NCI-H1092 (cell line): Measurements from ENCODE around the gene NAXE.
"Not testable (repeated sequence)": the region's sequence is repeated elsewhere in the genome, so short reads cannot be mapped to it uniquely, and the experiment has no call there.

ENCODE experiments used
- DNase-seq: peaks from one replicate; lab custom pipeline; 2025; lab: John Stamatoyannopoulos, UW

The NAXE gene

DNA sequence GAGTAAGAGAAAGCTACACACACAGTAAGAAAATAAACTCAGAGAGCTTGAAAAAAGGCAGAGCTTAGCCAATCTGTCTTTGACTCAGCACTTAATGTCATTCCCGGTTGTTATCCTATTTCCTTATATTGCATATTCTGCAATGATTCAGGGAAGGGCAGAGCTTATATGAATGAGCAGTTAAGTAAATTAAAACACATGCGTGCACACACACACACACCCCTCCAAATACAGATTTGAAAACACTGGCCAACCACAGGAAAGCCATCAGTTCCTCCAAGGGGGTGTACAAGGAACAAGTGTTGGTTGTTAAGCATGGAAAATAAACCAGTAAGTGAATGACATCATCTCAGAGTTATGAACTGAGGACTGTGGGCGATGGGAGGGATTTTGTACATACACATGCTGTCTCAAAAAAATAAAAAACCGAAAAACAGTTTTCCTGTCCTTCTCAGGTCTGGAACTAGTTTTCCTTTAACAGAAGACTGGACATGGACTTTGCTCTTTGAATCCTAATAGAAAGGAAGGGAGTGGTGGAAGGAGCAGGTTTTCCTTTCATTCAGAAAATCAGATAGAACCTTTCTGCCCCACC lies 20.2 kb upstream of the NAXE start:
- no peak for DNase-seq

DNA sequence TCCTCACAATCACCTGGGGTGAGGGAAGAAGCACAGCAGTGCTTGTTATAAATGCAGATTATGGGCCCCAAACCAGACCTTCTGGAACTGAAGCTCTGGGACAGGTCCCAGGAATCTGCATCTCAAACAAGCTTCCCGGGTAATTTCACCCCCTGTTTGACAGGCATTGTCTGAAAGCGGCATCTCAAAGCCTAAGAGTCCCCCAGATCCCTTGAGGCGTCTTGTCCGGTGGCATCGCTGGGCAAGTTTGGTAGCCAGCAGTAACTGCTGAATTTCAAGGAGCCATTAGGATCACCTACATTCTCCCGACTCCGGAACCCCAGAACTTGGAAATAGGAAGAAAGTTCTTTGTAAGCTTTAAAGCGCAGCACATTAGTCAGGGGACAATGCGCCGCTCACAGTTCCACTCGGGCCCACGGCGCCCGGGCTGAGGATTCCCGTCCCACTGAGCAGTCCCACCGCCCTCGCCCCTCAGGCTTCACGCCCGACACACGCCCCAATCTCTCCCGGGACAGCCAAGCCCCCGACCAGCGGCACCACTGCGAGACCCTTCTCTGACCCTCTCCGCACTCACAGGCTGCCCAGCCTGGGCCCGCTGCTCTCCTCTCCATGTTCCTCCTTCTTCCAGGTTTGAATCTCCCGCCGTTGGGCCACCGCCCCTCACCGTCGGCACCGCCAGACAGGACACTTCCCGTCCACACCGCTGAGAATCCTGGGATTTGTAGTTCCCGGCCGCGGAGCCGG lies 19.5 kb upstream of the NAXE start, which contains the start of gene IQGAP3:
TSS of gene IQGAP3 (minus strand) at position 647 of the 744 bp plus-strand sequence. CDS start at position 611, 36 bp downstream.
- DNase-seq = peak; percentile 72

DNA sequence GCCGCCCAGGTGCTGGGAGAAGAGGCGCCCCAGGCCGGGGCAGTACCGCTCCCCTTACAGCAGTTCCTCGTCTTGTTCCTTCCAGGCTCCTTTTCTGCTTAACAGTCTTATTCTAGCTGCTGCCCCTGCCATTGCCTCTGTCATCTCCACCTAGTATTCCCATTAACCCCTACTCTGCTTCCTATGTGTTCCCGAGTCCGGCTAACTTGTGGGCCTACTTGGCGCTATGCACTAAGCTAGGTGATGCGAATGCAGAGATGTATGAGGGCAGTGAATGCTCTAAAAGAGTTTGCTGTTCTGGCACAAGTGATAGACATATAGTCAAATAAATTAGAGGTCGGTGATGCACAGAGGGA lies 18.9 kb upstream of the NAXE start:
- no peak for DNase-seq

DNA sequence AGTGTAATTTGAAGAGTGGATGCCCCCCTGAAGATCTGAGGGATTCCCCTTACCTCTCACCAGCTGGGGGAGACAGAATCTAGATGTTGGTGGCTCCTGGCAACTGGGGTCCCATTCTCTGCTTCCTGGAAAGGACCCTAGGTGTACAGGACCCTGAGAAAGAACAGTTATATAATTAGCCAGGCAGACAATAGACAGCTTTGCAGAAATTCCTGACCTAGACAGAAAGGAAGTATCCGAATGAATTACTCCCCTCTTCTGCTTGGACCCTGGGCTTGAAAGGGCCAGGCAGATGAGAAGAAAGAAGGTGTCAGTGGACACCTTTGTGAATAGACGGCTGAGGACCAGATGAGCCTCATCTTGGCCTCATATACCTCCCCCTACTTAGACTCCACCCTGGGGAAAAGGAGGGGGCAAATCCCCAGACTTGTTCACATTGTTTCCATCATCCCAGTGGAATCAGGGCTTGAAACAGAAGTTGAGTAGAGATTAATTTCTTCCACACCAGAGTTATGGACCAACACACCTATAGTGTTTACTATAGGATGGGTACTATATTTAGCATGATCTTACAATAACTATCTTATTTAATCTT lies 17.4 kb upstream of the NAXE start:
- DNase-seq = no peak

- DNase-seq = no peak
Measured at GRCh38 chr1:156577550-156577949, 14.0 kb upstream of the NAXE start.

- DNase-seq = no peak
Measured at GRCh38 chr1:156578055-156578454, 13.5 kb upstream of the NAXE start.

- no peak for DNase-seq
Measured at GRCh38 chr1:156579472-156579871, 12.1 kb upstream of the NAXE start, which contains the start of gene TTC24. TTC24 (plus strand) TSS chr1:156579723; CDS start chr1:156581365, 1,642 bp downstream.

DNA sequence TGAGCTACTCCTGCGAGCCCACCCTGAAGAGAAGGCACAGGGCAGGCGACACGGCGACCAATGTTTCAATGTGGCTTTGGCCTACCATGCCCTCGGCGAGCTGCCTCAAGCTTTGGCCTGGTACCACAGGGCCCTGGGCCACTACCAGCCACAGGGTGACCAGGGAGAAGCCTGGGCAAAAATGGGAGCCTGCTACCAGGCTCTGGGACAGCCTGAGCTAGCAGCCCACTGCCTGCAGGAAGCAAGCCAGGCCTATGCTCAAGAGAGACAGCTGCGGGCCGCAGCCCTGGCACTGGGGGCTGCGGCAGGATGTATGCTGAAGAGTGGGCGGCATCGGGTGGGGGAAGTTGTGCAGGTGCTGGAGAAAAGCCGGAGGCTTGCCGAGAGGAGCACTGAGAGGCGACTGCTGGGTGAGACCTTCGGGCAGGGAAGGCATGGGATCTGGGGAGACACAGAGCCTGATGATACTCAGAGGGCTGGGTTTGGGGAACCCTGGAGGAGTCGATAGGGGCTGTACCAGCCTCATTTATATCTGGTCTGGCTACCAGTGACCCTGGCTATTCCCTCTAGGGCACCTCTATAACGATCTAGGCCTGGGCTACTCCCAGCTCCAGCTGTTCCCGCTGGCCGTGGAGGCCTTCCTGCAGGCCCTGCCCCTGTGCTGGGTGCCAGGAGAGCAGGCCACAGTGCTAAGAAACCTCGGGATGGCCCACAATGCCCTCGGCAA lies 9.8 kb upstream of the NAXE start:
- no peak for DNase-seq

- DNase-seq = no peak
Measured at GRCh38 chr1:156582388-156583017, 9.1 kb upstream of the NAXE start.

- DNase-seq = peak; percentile 73
Measured at GRCh38 chr1:156583821-156584622, 7.6 kb upstream of the NAXE start.

DNA sequence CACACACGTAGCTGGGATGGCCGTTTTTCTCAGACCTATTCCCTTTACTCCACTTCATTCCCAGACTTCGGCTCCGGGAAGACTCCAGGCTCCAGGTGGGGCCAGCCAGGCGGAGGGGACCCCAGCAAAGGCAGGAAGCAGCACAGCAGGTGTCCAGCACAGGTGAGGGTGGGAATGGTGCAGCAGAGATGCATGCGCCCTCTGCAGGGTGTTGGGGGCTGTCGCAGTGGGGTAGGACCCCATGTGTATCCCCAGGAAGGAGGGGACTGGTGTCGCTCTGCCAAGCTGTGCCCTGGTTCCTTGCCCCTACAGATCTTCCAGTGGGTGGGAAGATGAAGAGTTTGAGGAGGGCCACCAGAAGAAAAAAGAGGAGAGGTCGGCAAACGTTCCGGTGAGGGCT lies 6.8 kb upstream of the NAXE start:
- no peak for DNase-seq

DNA sequence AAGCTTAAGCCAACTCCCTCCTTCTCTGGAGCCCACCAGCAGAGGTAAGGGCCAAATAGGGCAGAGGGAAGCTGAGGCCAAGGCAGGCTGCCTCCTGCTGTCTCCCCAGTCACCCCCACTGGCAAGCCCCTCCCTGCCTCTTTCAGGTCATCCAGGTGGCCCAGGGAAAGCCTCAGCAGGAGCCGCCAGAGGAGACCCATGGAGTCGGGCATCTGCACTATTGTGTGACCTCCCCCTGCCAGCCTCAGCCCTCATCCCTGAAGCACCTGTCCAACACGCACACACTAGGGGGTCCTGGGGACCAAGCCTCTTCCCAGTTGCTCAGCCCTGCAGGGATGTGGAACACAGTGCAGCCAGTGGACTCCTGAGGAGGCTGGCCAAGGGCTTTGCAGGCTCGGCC lies 5.3 kb upstream of the NAXE start:
- no peak for DNase-seq

DNA sequence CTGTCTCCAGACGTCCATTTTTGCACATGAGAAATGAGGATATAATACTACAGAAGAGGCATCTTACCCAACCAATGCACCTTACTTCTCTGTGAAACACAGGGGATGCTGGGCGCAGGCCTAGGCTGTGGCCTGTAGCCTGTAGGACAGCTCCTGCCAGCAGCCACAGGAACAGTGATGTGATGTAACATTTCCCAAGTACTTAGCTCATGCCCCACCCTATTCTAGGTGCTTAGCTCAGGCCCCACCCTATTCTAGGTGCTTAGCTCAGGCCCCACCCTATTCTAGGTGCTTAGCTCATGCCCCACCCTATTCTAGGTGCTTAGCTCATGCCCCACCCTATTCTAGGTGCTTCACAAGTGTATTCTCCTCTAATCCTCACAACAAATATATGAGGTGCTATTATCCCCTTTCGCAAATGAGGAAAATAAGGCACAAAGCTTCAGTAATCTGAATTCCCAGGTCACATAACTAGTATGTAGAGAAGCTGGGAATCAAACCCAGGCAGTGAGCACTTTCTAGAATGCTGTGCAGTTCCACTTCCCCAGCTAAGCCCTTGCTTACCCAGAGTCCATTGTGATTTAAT lies 4.6 kb upstream of the NAXE start:
- no peak for DNase-seq

DNA sequence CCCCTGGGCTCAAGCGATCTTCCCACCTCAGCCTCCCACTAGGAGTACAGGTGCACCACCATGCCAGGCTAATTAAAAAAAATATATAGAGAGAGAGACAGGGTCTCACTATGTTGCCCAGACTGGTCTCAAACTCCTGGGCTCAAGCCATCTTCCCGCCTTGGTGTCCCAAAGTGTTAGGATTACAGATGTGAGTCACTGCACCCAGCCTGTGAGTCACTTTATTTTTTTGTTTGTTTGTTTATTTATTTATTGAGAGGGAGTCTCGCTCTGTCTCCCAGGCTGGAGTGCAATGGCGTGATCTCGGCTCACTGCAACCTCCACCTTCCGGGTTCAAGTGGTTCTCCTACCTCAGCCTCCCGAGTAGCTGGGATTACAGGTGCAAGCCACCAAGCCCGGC lies 3.6 kb upstream of the NAXE start:
- not testable (repeated sequence) for DNase-seq

- DNase-seq = no peak
Measured at GRCh38 chr1:156589546-156589945, 2.0 kb upstream of the NAXE start.

DNA sequence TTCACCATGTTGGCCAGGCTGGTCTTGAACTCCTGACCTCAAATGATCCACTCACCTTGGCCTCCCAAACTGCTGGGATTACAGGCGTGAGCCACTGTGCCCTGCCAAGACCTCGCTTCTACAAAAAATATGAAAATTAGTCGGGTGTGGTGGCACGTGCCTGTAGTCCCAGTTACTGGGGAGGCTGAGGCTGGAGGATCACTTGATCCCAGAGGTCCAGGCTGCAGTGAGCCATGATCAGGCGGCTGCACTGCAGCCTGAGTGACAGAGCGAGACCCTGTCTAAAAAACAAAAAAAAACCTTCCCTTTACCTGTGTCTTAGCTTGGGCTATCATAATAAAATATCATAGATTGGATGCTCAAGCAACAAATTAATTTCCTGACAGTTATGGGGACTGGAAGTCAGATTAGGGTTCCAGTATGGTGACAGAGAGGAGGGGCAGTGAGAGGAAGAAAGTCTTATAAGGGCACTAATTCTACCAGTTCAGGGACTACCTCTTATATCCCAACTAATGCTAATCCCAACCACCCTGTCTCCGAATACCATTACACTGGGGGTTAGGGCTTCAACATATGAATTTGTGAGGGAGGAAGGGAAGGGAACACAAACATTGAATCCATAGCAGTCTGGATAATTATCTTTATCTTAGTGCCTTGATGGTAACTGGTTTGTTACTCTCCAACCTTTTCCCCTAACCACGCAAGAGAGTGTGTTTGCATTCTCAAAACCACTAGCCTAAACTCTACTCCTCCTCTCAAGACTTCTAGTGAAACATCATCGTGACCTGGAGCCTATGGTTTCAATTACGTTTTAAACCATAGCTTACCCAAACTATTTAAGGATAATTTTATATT lies 1.0 kb upstream of the NAXE start:
- no peak for DNase-seq

DNA sequence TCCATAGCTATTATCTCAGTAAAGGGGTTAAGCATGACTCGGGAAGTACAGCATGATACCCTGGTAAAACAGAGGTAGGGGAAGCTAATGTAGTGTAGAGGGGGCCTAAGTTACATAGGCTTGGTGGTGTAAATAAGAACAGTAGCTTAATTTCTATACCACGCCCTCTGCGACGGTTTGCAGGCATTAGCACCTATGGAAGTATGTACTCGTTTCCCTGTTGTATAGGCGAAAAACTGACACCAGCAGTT lies 470 bp upstream of the NAXE start:
- DNase-seq = no peak

DNA sequence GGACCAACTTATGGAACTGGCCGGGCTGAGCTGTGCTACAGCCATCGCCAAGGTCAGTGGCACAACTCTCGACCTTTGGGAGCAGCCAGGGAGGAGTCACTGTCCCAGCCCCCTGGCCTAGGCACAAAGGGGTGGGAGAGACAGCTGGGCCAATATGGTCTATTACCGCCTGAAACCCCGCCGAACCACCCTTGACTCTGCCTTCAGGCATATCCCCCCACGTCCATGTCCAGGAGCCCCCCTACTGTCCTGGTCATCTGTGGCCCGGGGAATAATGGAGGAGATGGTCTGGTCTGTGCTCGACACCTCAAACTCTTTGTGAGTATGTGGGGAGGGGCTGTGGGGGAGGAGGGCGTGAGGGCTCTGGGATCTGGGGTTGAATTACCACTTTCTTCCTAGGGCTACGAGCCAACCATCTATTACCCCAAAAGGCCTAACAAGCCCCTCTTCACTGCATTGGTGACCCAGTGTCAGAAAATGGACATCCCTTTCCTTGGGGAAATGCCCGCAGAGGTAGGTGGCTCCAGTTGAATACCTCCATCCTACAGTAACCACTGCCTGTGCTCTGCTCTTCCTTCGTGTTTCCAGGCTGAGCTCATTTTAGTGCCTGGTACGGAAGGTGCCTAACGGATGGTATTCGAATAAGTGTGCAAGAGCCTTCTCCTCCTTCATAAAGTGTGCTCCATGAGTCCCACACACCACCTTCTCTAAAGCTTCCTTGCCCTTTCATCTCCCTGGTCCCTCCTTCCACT lies 758 bp downstream of the NAXE start:
- DNase-seq = no peak

GRCh38 chr1:156592910-156593660 lies 1.5 kb downstream of the NAXE start:
- peak; percentile 34 for DNase-seq
